NCI-H748 (cell line): ENCODE data around the gene CDH23.

Source experiments
- DNase-seq: peaks from one replicate; lab custom pipeline; 2025; ENCODE audit not compliant: unreplicated experiment; lab: John Stamatoyannopoulos, UW

Gene CDH23

GRCh38 chr10:71437537-71438092 lies 40.9 kb downstream of the CDH23 start:
- DNase-seq = no peak

DNA sequence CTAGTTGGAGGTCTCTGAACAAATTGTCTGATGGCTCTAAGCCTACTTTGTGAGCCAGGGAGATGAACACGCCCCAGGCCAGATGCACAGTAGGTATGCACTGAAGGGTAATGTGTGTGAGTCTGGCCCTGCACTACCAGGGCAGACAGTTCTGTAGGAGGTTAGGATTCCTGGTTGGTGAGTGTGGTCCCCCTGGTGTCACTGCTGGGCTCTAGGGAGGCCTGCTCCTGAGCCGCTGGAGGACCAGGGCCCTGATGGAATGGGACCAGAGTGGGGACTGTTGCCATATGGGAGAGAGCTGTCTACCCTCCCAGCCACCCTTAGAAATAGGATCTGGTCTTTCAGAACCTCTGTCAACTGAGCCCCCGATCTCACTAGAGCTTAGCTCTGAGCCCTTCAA lies 42.0 kb downstream of the CDH23 start:
- DNase-seq = no peak

DNA sequence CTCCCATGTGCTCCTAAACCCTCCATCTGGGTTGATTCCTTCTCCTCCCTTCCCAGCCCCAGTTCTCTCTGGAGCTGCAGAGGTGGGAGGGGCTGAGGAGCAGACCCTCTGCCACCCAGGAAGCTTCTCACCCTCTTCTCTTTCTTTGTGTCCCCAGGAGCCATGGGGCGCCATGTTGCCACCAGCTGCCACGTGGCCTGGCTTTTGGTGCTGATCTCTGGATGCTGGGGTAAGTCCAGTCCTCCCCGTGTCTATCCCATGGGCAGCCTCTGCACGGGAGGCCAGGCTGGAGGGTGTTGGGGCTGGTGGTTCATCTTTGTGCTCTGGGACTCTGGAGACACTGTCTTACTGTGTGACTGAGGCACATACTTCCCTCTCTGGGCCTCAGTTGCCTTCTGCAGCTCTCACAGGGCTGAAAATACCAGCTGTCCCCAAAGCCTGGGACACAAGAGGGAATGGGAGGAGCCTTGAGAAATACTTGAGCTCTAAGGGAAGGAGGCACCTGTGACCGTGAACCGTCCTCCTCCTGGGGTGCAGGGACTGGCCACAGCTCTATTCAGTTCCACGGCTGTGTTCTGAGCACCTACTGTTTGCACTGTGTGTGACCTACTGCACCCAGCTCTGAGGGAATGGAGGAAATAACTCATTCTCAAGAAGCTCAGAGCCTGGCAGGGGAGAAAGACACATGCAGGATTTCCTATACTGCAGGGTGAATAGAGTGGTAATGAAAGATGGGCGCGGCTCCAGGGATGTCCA lies 43.1 kb downstream of the CDH23 start:
- DNase-seq = no peak

DNA sequence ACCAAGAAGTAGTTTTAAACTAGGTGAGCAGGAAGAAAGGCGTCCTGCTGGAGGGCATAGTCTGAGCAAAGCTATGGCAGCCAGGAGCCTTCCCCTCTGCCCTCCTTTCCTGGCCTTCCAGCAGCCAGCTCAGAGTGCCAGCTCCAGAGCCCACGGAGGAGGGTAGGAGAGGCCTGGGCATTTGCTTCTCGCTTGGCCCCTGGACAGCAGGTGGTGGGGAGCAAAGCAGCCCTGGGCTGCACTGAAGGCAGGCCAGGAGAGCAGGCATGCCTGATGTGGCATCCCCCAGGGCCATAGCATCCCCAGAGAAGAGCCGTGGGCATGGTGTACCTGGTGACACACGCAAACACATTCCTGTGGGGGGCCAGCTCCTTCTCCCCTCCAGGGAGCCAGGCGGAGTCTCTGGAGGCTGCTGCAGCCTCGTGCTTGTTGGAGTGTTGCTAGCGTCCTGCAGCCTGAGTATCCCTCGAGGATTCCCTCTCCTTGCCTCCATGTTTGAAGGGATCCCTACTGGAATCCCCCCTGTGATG lies 43.9 kb downstream of the CDH23 start:
- DNase-seq = no peak

- DNase-seq = no peak
Observed at GRCh38 chr10:71442000-71442399, 45.3 kb downstream of the CDH23 start.

- no peak for DNase-seq
Observed at GRCh38 chr10:71442859-71443570, 46.3 kb downstream of the CDH23 start.

GRCh38 chr10:71443676-71444075 lies 47.0 kb downstream of the CDH23 start:
- DNase-seq = no peak

DNA sequence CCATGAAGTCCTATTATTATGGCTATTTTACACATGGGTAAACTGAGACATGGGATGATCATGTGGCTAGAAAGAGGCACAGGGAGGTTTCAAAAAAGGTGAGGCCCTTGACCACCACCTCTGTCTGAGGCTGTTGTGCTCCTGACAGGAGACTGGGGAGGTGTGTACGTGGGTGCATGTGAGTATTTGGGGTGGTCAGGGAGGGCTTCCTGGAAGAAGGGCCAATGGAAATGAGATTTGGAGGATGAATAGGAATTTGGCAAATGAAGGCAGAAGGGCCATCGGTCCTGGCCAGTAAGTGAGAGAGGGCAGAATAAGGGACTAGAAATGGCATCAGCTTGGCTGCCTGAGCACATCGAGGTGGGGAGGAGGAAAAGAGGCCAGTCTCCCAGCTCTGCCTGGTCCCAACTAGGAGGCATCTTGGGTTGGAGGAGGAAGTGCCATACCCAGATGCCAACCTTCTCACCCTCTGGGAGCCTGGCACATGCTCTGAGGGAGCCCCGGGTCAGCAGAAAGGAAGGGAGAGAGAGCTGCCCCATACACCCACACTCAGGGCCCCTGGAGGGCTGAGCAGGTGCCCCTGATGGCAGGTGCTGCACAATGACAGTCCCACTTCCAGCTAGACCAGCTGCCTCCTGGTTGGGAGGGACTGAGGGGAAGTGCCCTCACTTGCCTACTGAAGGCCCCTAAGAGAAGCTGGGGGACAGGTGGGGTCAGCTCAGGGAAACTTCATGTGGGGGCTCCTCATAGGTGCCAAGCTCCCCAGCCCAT lies 47.7 kb downstream of the CDH23 start:
- no peak for DNase-seq

GRCh38 chr10:71447676-71448075 lies 51.0 kb downstream of the CDH23 start:
- DNase-seq = peak; percentile 2

- DNase-seq = no peak
Observed at GRCh38 chr10:71448146-71448545, 51.4 kb downstream of the CDH23 start.

- no peak for DNase-seq
Observed at GRCh38 chr10:71449026-71449425, 52.3 kb downstream of the CDH23 start.

DNA sequence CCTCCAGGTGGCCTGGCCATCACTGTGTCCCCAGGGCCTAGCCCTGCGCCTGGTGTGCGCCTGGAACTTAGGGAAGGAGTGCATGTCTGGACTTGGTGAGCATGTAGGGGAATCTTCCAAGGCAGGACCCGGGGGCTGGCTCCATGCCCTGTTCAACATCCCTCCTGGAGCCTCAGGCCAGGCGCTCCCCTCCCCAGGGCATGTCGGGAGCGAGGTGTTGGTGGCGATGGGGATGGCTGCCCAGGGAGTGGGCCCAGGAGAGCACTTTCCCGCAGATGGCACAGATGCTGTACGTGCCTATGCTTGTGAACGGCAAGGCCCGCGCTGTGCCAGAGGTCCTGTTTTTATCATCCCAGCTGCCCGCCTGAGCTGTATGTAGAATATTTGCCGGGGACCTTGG lies 55.0 kb downstream of the CDH23 start:
- DNase-seq = no peak

- DNase-seq = no peak
Observed at GRCh38 chr10:71453186-71453585, 56.5 kb downstream of the CDH23 start.

DNA sequence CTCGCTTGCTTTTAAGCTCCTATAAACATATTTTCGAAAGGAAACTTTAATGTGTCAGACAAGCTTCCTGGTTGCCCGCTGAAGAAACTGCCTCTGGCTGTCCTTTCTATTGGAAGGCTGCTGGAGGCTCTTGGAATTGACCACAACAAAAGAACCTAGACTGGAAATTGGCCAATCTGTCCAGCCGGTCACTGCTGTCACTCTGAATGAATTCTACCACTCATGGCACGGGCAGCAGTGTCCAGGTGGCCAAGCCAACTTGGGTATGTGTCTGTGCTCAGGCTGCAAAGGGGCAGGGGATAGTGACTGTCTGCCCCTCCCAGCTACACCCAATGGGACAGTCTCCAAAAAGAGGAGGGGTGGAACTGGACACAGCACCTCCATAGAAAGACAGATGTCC lies 57.6 kb downstream of the CDH23 start:
- DNase-seq = no peak

DNA sequence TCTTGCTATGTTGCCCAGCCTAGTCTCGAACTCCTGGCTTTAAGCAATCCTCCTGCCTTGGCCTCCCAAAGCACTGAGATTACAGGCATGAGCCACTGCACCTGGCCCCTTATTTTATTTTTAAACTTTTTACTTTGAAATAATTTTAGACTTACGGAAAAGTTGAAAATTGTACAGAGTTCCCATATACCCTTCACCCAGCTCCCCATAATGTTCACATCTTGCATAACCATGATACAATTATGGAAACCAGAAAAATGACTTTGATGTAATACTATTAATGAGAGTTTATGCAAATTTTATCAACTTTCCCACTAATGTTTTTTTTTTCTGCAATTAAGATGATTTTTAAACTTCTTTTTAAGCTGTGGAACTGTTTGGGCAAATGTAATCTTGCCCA lies 58.3 kb downstream of the CDH23 start:
- no peak for DNase-seq

DNA sequence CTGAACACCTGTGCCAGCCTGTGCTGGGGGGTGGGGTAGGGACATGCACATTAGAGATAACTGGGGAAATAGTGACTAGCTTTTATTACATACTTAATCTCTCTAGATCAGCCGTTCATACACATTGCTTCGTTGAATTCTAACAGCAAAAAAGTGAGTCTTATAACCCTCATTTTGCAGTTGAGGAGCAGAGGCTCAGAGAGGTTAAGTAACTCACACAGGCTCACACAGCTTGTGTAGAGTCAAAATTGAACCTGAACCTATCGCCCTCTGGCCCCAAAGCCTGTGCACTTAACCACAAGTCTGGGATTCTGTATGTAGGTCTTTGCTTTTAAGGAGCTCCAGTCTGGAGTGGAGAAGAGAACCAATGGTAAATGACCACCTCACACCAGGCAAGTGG lies 59.9 kb downstream of the CDH23 start:
- no peak for DNase-seq

DNA sequence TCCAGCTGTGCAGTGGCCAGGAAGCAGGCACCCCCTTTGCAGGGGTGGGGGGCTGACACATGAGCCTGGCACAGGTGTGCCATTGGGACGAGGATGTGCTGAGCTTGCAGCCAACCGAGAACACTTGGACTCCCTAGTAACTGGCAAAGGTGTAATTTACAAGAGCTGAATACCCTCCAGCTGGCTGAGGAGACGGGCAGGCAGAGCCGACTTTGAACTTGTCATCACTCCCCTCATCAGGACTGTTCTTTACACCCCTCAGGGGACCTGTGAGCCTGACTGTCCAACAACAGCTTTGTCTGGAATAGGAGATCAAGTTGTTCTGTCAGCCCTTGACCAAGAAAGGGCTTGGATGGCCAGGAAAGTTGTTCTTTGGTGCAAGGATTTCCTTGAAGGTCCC lies 61.2 kb downstream of the CDH23 start:
- DNase-seq = no peak

GRCh38 chr10:71458387-71458786 lies 61.7 kb downstream of the CDH23 start:
- no peak for DNase-seq

DNA sequence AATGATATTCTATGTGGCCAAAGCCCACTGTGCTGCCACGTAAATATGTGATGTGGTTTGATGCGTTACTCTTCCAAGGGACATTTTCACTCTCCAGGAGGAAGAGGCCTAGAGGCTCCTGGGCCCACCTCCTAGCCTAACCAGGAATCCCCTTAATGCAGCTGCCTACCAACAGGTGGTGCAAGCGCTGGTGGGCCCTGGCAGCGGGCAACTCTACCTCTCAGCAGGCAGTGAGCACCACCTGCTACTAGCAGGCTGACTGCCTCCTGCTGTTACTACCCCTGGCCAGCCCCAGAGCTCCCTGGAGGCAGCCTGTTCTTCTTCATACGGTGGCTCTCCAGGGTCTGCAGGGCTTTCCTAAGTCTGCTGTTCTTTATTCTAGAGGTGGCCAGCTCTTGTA lies 62.8 kb downstream of the CDH23 start:
- no peak for DNase-seq

GRCh38 chr10:71460615-71461014 lies 63.9 kb downstream of the CDH23 start:
- no peak for DNase-seq

DNA sequence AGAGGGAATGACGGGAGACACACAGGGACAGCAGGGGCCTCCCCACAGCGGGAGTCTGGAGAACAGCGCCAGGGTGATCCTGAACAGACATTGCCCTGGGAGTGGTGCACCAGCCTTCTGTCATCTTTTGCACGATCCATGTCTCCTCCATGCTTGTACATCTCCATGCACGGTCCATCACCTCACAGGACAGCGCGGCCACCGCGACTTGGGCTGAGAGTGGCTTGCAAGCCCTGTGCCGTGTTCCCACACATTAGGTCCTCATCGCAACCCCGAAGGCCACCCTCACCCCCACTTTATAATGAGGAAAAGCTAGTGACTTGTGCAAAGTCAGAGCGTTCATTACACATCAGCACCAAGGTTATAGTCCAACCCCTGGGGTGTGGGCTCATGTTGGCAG lies 64.7 kb downstream of the CDH23 start:
- DNase-seq = no peak
